Putamen (tissue), 1 donor: ENCODE data around the gene KNDC1.

ENCODE experiments used
- DNase-seq: peaks from one replicate; pipeline ENCODE4 v3.0.0-alpha.2; 2016; ENCODE audit warnings: low spot score

Gene KNDC1

GRCh38 chr10:133195096-133195495 is 35.1 kb downstream of the KNDC1 start:
- no peak for DNase-seq

GRCh38 chr10:133195611-133196010 is 35.6 kb downstream of the KNDC1 start:
- no peak for DNase-seq

GRCh38 chr10:133196221-133196915 is 36.3 kb downstream of the KNDC1 start:
- no peak for DNase-seq

- DNase-seq = no peak
Observed at GRCh38 chr10:133196936-133197758, 37.1 kb downstream of the KNDC1 start.

- no peak for DNase-seq
Observed at GRCh38 chr10:133197786-133198185, 37.8 kb downstream of the KNDC1 start.

- DNase-seq = no peak
Observed at GRCh38 chr10:133198206-133198605, 38.2 kb downstream of the KNDC1 start.

GRCh38 chr10:133198621-133199487 is 38.8 kb downstream of the KNDC1 start:
- no peak for DNase-seq

GRCh38 chr10:133199488-133199885 is 39.5 kb downstream of the KNDC1 start:
- DNase-seq = no peak

GRCh38 chr10:133199992-133200611 is 40.1 kb downstream of the KNDC1 start:
- DNase-seq = no peak

GRCh38 chr10:133200621-133201031 is 40.6 kb downstream of the KNDC1 start:
- DNase-seq = no peak

GRCh38 chr10:133201151-133201947 is 41.3 kb downstream of the KNDC1 start:
- DNase-seq = no peak

- DNase-seq = no peak
Observed at GRCh38 chr10:133201948-133202725, 42.1 kb downstream of the KNDC1 start.

GRCh38 chr10:133202778-133203651 is 43.0 kb downstream of the KNDC1 start:
- DNase-seq = no peak

GRCh38 chr10:133203652-133204195 is 43.7 kb downstream of the KNDC1 start:
- DNase-seq = no peak

- no peak for DNase-seq
Observed at GRCh38 chr10:133204226-133205015, 44.4 kb downstream of the KNDC1 start.

GRCh38 chr10:133205146-133205545 is 45.1 kb downstream of the KNDC1 start:
- no peak for DNase-seq

GRCh38 chr10:133206356-133207040 is 46.5 kb downstream of the KNDC1 start:
- no peak for DNase-seq
